ENCODE data around the gene SERTAD1. TPM values are rescaled to one million over a fixed set of nuclear protein-coding genes. Genes with fewer than 3 reads are reported as not detected.

SERTAD1 gene
- total and polyA plus RNA-seq, 2 of the 8 experiments (the other 6 are each of a cell fraction or from before 2014, with no cell fraction given), result 5.4 to 6.6 TPM

DNA sequence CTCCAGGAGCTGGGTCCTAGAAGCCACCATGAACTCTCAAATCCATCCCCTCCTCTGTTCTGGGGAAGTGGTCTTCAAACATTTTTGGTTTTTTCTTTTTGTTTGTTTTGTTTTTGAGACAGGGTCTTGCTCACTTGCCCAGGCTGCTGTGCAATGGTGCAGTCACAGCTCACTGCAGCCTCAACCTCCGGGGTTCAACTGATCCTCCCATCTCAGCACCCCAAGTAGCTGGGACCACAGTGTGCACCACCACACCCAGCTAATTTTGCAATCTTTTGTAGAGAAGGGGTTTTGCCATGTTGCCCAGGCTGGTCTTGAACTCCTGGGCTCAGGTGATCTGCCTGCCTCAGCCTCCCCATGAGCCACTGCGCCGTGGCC lies 32.8 kb upstream of the SERTAD1 start:
- Histone ChIP-seq H4K91ac (replicated peaks; ENCODE audit: insufficient read length, low read length) (no peak overlapping the region), H2BK12ac (ENCODE audit: low read depth, low read length) (no peak overlapping the region), H3K27me3 (replicated peaks in 1 of 4; ENCODE audit: control insufficient read depth in 3 of 4, extremely low read depth in 1 of 4, insufficient read depth in 3 of 4, low read length in 3 of 4) (no peaks in the 10 kb centered on the region; a peak in 1 of 7 replicates), H3K23me2 (ENCODE audit: low read depth, low read length) (no peaks in the 10 kb centered on the region), H3K9me3 (ENCODE audit: insufficient read depth in 2 of 2, low read depth in 1 of 2, low read length in 1 of 2) (no peaks in the 10 kb centered on the region), H4K8ac (ENCODE audit: extremely low read depth, insufficient read depth, low read length) (no peak overlapping the region), H3K79me2 (ENCODE audit: control insufficient read depth in 1 of 2, insufficient read depth in 2 of 2, low read length in 2 of 2) (no peaks in the 10 kb centered on the region), H3K14ac (ENCODE audit: insufficient read length) (no peak overlapping the region), H2BK15ac (ENCODE audit: low read length) (no peak overlapping the region), H4K20me1 (replicated peaks in 1 of 2; ENCODE audit: control insufficient read depth in 1 of 2, insufficient read depth in 2 of 2, low read length in 2 of 2) (peaks cover 0 to 1% of the 10 kb centered on the region in 2 experiments), H3K27ac (ENCODE audit: low read depth, low read length) (no peak overlapping the region), H4K5ac (ENCODE audit: insufficient read length, low read depth, low read length) (no peak overlapping the region), H2BK5ac (ENCODE audit: low read depth, low read length) (no peak overlapping the region), H2AK5ac (ENCODE audit: low read depth, low read length) (no peak overlapping the region), H3K9ac (replicated peaks in 1 of 4; ENCODE audit: extremely low read depth in 1 of 4, low read depth in 3 of 4, low read length in 3 of 4) (no peak overlapping the region), H3K4me2 (ENCODE audit: insufficient read depth in 1 of 2, low read depth in 2 of 2, low read length in 2 of 2) (no peak overlapping the region), H2BK120ac (replicated peaks; ENCODE audit: low read depth, low read length) (no peak overlapping the region), H3K56ac (replicated peaks; ENCODE audit: insufficient read length, low read depth, low read length) (no peak overlapping the region), H3K36me3 (ENCODE audit: control insufficient read depth in 2 of 4, insufficient read depth in 4 of 4, low read length in 3 of 4) (no peaks in the 10 kb centered on the region), H3K4ac (replicated peaks; ENCODE audit: insufficient read length, low read depth, low read length) (no peak overlapping the region), H3K18ac (ENCODE audit: extremely low read depth, low read length) (no peak overlapping the region), H2AFZ (ENCODE audit: low read length) (no peak overlapping the region), H2BK20ac (ENCODE audit: low read length) (no peak overlapping the region), H3K4me3 (ENCODE audit: extremely low read depth in 1 of 4, insufficient read depth in 2 of 4, low read depth in 3 of 4, low read length in 4 of 4) (no peak overlapping the region), H3K23ac (ENCODE audit: insufficient read length) (no peak overlapping the region), H3K4me1 (replicated peaks in 1 of 4; ENCODE audit: control insufficient read depth in 3 of 4, insufficient read depth in 4 of 4, low read length in 3 of 4) (no peaks in the 10 kb centered on the region), H3K79me1 (ENCODE audit: low read depth, low read length) (no peaks in the 10 kb centered on the region)
- DNase-seq (ENCODE audit: low read depth in 1 of 2, low spot score in 2 of 2), result no peak
- POLR2A ChIA-PET (ENCODE audit: partially characterized antibody), result interaction anchor here (3.9 kb wide), 1 partner anchor 15 kb away, joined by 15 read pairs; the partner anchor contains the start of gene SERTAD3
- 93% methylated on average over 3 of the region's 3 CpGs; no CpG with 5 or more reads in 1 of the 2 experiments for WGBS, 2 experiments (ENCODE audit: extremely low coverage in 1 of 2, insufficient coverage in 1 of 2, insufficient read length in 1 of 2, insufficient replicate concordance in 2 of 2, low coverage in 1 of 2, low lambda C conversion rate in 2 of 2, missing lambda C conversion rate in 1 of 2)
- CTCF ChIA-PET (ENCODE audit: partially characterized antibody), result no interaction called here
- FAIRE-seq, result no peak
- TF ChIP-seq KDM4A (IDR thresholded peaks at IDR 0.05; ENCODE audit: low read depth, low read length, severe bottlenecking), result no peak
- no peak for TF ChIP-seq EGR1 (IDR thresholded peaks at IDR 0.05; ENCODE audit: borderline replicate concordance, low read depth, low read length)
- TF ChIP-seq BRCA1 (IDR thresholded peaks at IDR 0.05; ENCODE audit: low read depth, low read length), result no peak
- TF ChIP-seq SP2 (IDR thresholded peaks at IDR 0.05; ENCODE audit: low read length), result no peak
- no peak for TF ChIP-seq TEAD4 (IDR thresholded peaks at IDR 0.05; ENCODE audit: low read depth, low read length)
- no peak for TF ChIP-seq NANOG (IDR thresholded peaks at IDR 0.05; ENCODE audit: insufficient read depth, low read depth, low read length, poor library complexity, severe bottlenecking)
- TF ChIP-seq RAD21 (IDR thresholded peaks at IDR 0.05 in 1 of 2, conservative IDR thresholded peaks at IDR 0.05 in 1 of 2; ENCODE audit: low read depth in 2 of 2, low read length in 2 of 2), result no peak
- TF ChIP-seq RNF2 (IDR thresholded peaks at IDR 0.05; ENCODE audit: borderline replicate concordance, low read depth, low read length, missing control alignments, poor library complexity, severe bottlenecking), result no peak
- no peak for TF ChIP-seq GABPA (IDR thresholded peaks at IDR 0.05; ENCODE audit: borderline replicate concordance, insufficient read depth, low read length)
- TF ChIP-seq CREB1 (IDR thresholded peaks at IDR 0.05), result no peak
- TF ChIP-seq SIX5 (IDR thresholded peaks at IDR 0.05; ENCODE audit: low read depth, low read length), result no peak
- TF ChIP-seq YY1 (IDR thresholded peaks at IDR 0.05; ENCODE audit: low read depth, low read length), result no peak
- TF ChIP-seq MAFK (IDR thresholded peaks at IDR 0.05; ENCODE audit: low read depth, low read length), result no peak
- TF ChIP-seq CBX5 (IDR thresholded peaks at IDR 0.05; ENCODE audit: low read depth, low read length), result no peak
- TF ChIP-seq ASH2L (IDR thresholded peaks at IDR 0.05; ENCODE audit: low read length), result no peak
